BE2C (cell line): ENCODE measurements around the gene SLC35D2.

Experiments used
- DNase-seq: peaks from one replicate; pipeline ENCODE4 v3.0.0-alpha.2; 2020
- H3K27me3 ChIP-seq: fragments of 250-450 bp; sonication (Bioruptor Pico); 2 replicates; pipeline ENCODE4 v1.5.1; 2020; ENCODE audit warnings: mild to moderate bottlenecking
- H3K36me3 ChIP-seq: fragments of 250-450 bp; sonication (Bioruptor Pico); 2 replicates; pipeline ENCODE4 v1.5.1; 2020; ENCODE audit warnings: mild to moderate bottlenecking
- H3K4me1 ChIP-seq: fragments of 250-450 bp; sonication (Bioruptor Pico); 2 replicates; pipeline ENCODE4 v1.5.1; 2020
- H3K4me3 ChIP-seq: 2 replicates; pipeline ENCODE4 v1.5.1; 2011; ENCODE audit warnings: low read depth, low read length
- H3K9me3 ChIP-seq: fragments of 250-450 bp; sonication (Bioruptor Pico); 2 replicates; pipeline ENCODE4 v1.5.1; 2020
- CTCF ChIP-seq: IDR thresholded peaks from 2 replicates; pipeline ENCODE4 v1.5.1; 2012; ENCODE audit warnings: mild to moderate bottlenecking, low read depth, low read length

SLC35D2 gene

GRCh38 chr9:96343515-96344360 lies 39.8 kb downstream of the SLC35D2 start:
- DNase-seq: no peak
- no peaks in the 10 kb centered on the region for H3K27me3 ChIP-seq
- no peaks in the 10 kb centered on the region for H3K9me3 ChIP-seq
- H3K36me3 ChIP-seq: no peaks in the 10 kb centered on the region
- no peak overlapping the region for H3K4me3 ChIP-seq
- peaks cover 13% of the 10 kb centered on the region for H3K4me1 ChIP-seq
- no peak for TF ChIP-seq CTCF

- Histone ChIP-seq H3K9me3 (no peaks in the 10 kb centered on the region), H3K4me3 (no peak overlapping the region), H3K27me3 (no peaks in the 10 kb centered on the region), H3K4me1 (peaks cover 13% of the 10 kb centered on the region), H3K36me3 (no peaks in the 10 kb centered on the region)
- no peak for DNase-seq
- TF ChIP-seq CTCF: no peak
Observed at GRCh38 chr9:96342571-96343245, 40.8 kb downstream of the SLC35D2 start.

GRCh38 chr9:96340707-96341106 lies 42.8 kb downstream of the SLC35D2 start:
- TF ChIP-seq CTCF: no peak
- no peaks in the 10 kb centered on the region for H3K36me3 ChIP-seq

GRCh38 chr9:96338299-96338698 lies 45.2 kb downstream of the SLC35D2 start:
- Histone ChIP-seq H3K9me3 (no peaks in the 10 kb centered on the region), H3K4me3 (no peak overlapping the region), H3K27me3 (no peaks in the 10 kb centered on the region), H3K4me1 (peaks cover 4% of the 10 kb centered on the region), H3K36me3 (no peaks in the 10 kb centered on the region)
- DNase-seq: no peak
- no peak for TF ChIP-seq CTCF

More at GRCh38 chr9:96340707-96341106, 42.8 kb downstream of the SLC35D2 start:
- no peak overlapping the region for H3K4me3 ChIP-seq
- H3K4me1 ChIP-seq: peaks cover 13% of the 10 kb centered on the region
- no peak for DNase-seq
- H3K27me3 ChIP-seq: no peaks in the 10 kb centered on the region
- H3K9me3 ChIP-seq: no peaks in the 10 kb centered on the region

- Histone ChIP-seq H3K4me3 (no peak overlapping the region), H3K4me1 (no peaks in the 10 kb centered on the region), H3K36me3 (no peaks in the 10 kb centered on the region), H3K27me3 (no peaks in the 10 kb centered on the region), H3K9me3 (no peaks in the 10 kb centered on the region)
- TF ChIP-seq CTCF: no peak
- DNase-seq: no peak
Observed at GRCh38 chr9:96333958-96334357, 49.6 kb downstream of the SLC35D2 start.

- no peaks in the 10 kb centered on the region for H3K4me1 ChIP-seq
- no peaks in the 10 kb centered on the region for H3K36me3 ChIP-seq
- no peak for DNase-seq
- no peaks in the 10 kb centered on the region for H3K9me3 ChIP-seq
- H3K4me3 ChIP-seq: no peak overlapping the region
- H3K27me3 ChIP-seq: no peaks in the 10 kb centered on the region
- no peak for TF ChIP-seq CTCF
Observed at GRCh38 chr9:96331236-96331947, 52.1 kb downstream of the SLC35D2 start.
